Effector CD4-positive, alpha-beta T cell (primary cell): Measurements from ENCODE around the gene ADCY1.
"Not testable (repeated sequence)": the region's sequence is repeated elsewhere in the genome, so short reads cannot be mapped to it uniquely, and the experiment has no call there.

Experiments
- DNase-seq: peaks from one replicate; pipeline ENCODE4 v3.0.0-alpha.2; 2020

ADCY1 gene

DNA sequence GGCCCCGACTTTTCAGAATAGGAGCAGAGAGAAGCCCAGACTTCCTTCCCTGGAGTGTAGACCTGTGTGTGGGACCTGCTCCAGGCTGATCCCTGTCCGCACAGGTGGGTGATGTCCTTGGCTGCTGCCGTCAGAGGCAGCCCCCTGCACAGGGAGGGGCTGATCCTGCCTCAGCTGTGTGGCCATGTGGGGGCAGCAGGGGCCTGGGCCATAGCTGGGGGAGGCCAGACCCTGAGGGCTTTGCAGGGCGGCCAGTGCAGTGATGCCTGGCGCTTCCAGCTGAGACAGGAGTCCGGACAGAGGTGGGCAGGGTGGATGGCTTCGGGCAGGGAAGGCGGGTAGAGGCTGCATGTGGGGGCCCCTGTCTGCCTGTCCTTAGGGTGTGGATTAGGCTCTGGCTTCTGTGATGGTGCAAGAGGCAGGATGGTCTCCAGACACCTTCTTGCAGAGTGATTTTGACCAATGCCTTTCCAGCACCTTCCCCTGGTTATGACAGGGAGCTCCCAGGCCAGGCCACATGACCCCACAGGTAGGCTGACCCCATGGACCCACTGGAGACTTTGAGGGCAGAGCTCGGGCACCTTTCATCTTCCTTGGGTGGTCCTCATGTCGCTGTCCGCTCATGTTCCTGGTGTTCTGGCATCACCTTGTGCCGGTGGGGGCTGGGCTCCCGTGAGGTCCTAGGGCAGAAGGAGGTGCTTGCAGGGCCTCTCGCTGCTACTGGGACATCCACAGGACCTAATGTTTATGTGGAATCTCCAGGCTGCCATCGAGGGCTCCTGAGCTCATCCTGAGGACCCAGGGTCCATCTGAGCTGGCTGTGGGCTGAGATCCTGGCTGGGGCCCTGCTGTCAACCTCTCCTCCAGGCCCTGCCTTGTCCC is 141.5 kb downstream of the ADCY1 start:
- no peak for DNase-seq

DNA sequence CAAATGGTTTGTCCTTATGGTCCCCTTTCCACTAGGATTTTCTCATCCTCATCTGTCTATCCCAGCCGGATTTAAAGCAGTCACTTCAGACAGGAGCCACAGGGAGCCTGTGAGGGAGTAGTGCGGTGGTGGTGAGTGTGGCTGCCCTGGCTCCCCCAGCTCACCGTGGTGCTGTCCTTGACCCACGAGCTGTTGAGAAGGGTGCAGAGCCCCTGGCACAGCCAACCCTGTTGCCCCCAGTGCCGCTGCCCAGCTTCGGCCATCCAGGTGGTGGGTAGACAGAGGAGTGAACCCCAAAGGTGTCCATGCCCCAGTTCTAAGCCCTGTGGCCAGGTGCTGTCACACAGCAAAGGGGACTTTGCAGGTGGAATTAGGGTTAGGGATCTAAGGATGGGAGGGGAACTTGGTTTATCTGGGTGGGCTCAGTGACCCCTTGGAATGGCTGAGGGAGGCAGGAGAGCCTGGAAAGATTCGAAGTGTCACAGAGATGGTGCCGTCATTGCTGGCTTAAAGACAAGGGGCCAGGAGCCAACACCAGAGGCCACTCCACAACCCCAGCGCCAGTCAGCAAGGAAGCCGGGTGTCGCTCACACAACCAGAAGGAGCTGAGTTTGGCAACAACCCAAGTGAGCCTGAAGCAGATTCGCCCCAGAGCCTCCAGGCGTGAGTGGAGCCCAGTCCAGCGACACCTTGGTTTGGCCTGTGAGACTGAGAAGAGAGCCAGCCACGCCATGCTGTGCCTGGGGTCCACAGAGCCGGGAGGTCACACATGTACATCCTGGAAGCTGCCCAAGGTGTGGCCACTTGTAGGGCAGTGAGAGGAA is 142.4 kb downstream of the ADCY1 start:
- DNase-seq = no peak

- no peak for DNase-seq
Measured at GRCh38 chr7:45717537-45718235, 143.5 kb downstream of the ADCY1 start.

GRCh38 chr7:45718464-45719330 is 144.5 kb downstream of the ADCY1 start:
- DNase-seq = no peak

DNA sequence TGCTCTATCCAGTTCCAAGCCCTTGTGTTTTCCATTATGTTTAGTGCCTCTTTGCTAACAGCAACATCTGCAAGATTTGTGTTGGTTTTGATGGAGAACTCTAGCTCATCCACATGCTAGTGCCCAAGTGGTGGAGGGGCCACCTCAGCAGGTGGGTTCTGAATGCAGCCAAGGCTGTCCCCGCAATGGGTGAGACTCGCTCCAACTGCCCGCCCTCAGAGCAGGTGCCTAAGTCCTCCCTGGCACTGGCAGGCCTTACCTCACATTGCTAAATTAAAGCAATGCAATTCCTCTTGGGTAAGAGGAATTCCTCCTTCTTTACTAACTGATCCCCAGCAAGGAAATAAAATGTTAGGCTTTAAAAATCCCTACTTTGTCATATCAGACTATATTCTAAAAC is 146.8 kb downstream of the ADCY1 start:
- DNase-seq = no peak

DNA sequence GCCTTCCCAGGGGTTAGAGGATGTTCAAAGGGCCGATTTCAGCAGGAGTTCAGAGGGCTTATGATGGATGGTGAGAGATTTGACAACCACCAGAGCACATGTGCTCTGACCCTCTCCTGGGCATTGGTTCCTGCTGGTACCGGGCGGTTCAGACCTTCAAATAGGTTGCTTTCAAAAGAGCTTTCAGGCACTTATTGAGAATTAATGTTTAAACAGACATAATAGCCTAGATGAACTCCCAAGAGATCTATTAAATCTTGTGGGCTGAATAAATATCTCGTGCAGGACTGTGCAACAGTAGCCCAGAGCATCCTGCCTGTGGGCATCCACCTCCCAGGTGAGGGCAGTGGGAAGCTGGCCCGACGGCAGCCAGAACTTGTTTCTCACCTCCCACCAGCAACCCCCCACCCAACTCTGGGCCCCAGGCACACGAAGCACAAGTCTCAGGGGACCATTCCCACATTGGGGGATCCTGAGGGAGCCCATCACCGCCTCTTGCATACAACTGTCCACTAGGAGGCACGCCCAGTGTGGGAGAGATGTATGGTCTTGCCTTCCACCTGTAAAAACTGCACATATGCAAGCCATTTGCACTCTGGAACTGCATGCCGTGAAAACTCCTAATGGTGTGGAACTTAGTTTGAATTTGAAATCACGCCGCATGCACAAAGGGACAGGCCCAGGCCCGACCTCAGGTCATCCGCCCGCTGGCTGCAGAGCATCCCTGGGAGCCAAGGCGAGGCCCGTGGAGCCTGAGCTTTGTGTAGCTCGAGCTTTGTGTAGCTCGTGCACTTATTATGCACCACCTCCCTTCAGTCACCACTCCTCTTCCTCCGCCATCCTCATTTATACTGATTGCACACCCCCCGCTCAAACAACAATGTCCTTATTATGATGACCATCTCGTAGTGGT is 147.8 kb downstream of the ADCY1 start:
- DNase-seq = no peak

- not testable (repeated sequence) for DNase-seq
Measured at GRCh38 chr7:45725231-45725630, 151.1 kb downstream of the ADCY1 start.

- DNase-seq = no peak
Measured at GRCh38 chr7:45726883-45727282, 152.7 kb downstream of the ADCY1 start.

DNA sequence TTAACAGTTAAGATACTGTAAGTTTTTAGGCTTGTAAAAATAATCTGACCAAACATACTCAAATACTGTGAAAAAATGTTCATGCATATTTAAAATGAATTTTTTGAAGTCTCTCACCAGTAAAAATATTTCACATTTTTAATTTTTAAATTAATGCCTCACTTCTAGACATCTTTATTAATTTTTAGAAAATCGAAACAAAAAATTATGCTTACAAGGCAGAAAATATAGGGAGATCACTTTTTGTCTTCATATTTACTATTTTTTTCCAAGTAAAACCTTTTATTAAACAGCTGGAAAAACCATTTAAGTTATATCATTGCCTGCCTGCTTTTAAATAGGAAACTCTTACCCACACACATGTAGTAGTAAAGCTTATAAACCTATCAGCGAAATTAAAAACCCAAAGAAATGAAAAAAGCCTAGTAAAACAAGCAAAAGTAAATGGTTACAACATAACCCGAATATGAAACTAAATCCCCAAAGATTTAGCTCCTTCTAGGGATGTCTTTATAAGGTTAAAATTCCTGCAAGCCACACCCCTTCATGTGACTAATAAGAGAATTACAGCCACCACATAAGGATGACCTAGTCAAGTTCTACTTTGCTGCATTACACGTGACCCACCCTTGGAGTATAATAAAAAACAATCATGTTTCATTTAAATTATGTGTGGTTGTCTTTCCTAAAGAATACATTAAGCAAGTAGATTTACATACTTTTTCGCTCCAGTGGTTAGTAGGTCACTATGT is 157.7 kb downstream of the ADCY1 start:
- DNase-seq = not testable (repeated sequence)

GRCh38 chr7:45738920-45739319 is 164.8 kb downstream of the ADCY1 start:
- DNase-seq = not testable (repeated sequence)

GRCh38 chr7:45740573-45740972 is 166.4 kb downstream of the ADCY1 start:
- not testable (repeated sequence) for DNase-seq

DNA sequence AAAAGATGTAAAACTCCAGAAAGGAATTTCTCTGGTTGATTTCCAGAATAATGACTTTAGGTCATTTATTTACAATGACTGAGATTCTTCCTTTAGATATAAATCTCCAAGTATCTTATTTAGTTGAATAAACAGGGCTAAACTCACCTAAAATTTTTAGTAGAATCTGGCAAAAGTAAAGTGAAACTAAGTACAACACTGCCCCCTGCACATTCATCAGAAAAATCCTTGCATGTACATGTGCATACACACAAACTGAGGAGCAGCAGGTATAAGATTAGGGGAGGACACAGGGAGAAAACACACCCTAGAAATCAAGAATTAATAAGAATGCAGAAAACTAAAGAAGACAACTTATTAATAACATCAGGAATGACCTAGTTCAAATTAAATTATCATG is 174.8 kb downstream of the ADCY1 start:
- not testable (repeated sequence) for DNase-seq

DNA sequence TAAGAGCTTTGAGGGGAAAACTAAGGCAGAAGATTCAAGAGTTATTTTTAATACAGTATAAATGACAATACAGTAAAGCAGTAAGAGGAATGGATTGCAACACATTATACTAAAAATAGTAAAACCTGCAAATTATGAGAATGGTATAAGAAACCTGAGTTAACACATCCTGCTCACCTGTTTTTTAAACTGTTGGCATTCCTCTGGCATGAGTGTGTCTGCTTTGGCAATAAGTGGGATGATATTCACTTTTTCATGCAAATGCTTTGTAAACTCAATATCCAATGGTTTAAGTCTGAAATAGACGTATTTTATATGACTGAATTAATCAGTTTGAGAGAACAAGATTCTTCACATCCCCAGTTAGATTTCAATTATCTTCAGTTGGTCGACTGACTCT is 177.2 kb downstream of the ADCY1 start:
- not testable (repeated sequence) for DNase-seq

GRCh38 chr7:45756333-45756732 is 182.2 kb downstream of the ADCY1 start:
- not testable (repeated sequence) for DNase-seq

DNA sequence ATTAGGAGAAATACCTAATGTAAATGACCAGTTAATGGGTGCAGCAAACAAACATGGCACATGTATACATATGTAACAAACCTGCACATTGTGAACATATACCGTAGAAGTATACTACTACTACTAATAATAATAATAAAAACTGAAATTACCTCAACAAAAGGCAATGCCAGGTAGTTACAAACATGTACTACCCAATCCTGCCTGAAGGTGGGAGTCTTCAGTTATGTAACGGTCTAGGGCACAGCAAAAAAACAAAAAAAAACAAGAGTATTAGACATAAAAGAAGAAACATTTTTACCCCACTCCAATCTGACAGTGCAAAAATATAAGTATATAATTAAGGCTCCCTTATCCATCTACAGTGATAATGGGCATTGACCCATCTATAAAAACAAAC is 182.6 kb downstream of the ADCY1 start:
- not testable (repeated sequence) for DNase-seq

- DNase-seq = not testable (repeated sequence)
Measured at GRCh38 chr7:45759464-45759863, 185.3 kb downstream of the ADCY1 start.

- DNase-seq = not testable (repeated sequence)
Measured at GRCh38 chr7:45761545-45762205, 187.5 kb downstream of the ADCY1 start.

GRCh38 chr7:45762225-45762994 is 188.2 kb downstream of the ADCY1 start:
- not testable (repeated sequence) for DNase-seq
